Caco-2 (cell line): ENCODE results near the gene SLBP. TPM values are rescaled to one million over a fixed set of nuclear protein-coding genes. Genes with fewer than 3 reads are reported as not detected.

Experiments used
- BruUV-seq: library from RNA; stranded (reverse); fragments of 400-500 nt; replicated peaks from 2 replicates; lab custom pipeline; 2021; lab: Mats Ljungman, UMichigan
- CTCF ChIA-PET: fragments of 300-600 bp; sonication (Branson Sonifier 250); formaldehyde crosslinking; loops from one replicate; lab custom pipeline; 2022; ENCODE audit warnings: antibody characterized with exemption; lab: Charles Lee
- POLR2A ChIA-PET: fragments of 300-600 bp; sonication (Branson Sonifier 250); formaldehyde crosslinking; loops from one replicate; lab custom pipeline; 2022; ENCODE audit warnings: antibody characterized with exemption; lab: Charles Lee
- DNase-seq, 2 experiments: peaks; one replicate each; pipeline versions ENCODE4 v3.0.0 to v3.0.0-alpha.2; 2020 to 2022
- H3K27me3 ChIP-seq: replicated peaks from 2 replicates; pipeline ENCODE4 v1.6.0; 2011; ENCODE audit warnings: low read length; ENCODE audit not compliant: control insufficient read depth, insufficient read depth
- H3K36me3 ChIP-seq: 2 replicates; pipeline ENCODE4 v1.5.1; 2011; ENCODE audit warnings: low read length; ENCODE audit not compliant: control insufficient read depth, insufficient read depth
- H3K4me1 ChIP-seq: fragments of 250-450 bp; sonication (Bioruptor Pico); 2 replicates; pipeline ENCODE4 v1.5.1; 2020; ENCODE audit warnings: mild to moderate bottlenecking
- H3K4me3 ChIP-seq: 2 replicates; pipeline ENCODE4 v1.5.1; 2011; ENCODE audit warnings: low read depth, mild to moderate bottlenecking, control low read depth, low read length
- H3K9me3 ChIP-seq: fragments of 250-450 bp; sonication (Bioruptor Pico); 2 replicates; pipeline ENCODE4 v1.5.1; 2020; ENCODE audit warnings: mild to moderate bottlenecking, moderate library complexity
- H3K27ac Mint-ChIP-seq: one replicate; pipeline ENCODE4 v1.8.0; 2022; ENCODE audit warnings: mixed read lengths; ENCODE audit not compliant: unreplicated experiment
- H3K27me3 Mint-ChIP-seq: one replicate; pipeline ENCODE4 v1.8.0; 2022; ENCODE audit warnings: mixed read lengths; ENCODE audit not compliant: insufficient read depth, unreplicated experiment
- H3K36me3 Mint-ChIP-seq: one replicate; pipeline ENCODE4 v1.8.0; 2022; ENCODE audit warnings: mild to moderate bottlenecking, mixed read lengths; ENCODE audit not compliant: insufficient read depth, unreplicated experiment
- H3K4me1 Mint-ChIP-seq: one replicate; pipeline ENCODE4 v1.8.0; 2022; ENCODE audit warnings: low read depth, mixed read lengths; ENCODE audit not compliant: unreplicated experiment
- H3K4me3 Mint-ChIP-seq: one replicate; pipeline ENCODE4 v1.8.0; 2022; ENCODE audit warnings: mild to moderate bottlenecking, moderate library complexity, mixed read lengths; ENCODE audit not compliant: unreplicated experiment
- H3K9me3 Mint-ChIP-seq: one replicate; pipeline ENCODE4 v1.8.0; 2022; ENCODE audit warnings: mixed read lengths; ENCODE audit not compliant: unreplicated experiment
- intact Hi-C: fragments of 100-400 bp; cut with micrococcal nuclease; formaldehyde crosslinking; loops from one replicate; pipeline ENCODE4 v1.10.0; 2022; ENCODE audit not compliant: unreplicated experiment
- total RNA-seq: library from RNA; stranded (reverse); gene quantifications from 2 replicates; pipeline ENCODE4 v1.2.3, GENCODE V29; 2022
- TF ChIP-seq, protein P1 (sequence below), 2 experiments: fragments of 200-600 bp in 1 of 2; IDR thresholded peaks; 1 replicate in 1 of 2; 2 replicates in 1 of 2; pipeline versions ENCODE4 v1.5.1 to v1.8.0; 2011 to 2022; ENCODE audit warnings: antibody characterized with exemption in 1 of 2, control low read depth in 1 of 2, inconsistent platforms in 1 of 2, low read depth in 1 of 2, low read length in 1 of 2, mild to moderate bottlenecking in 1 of 2, moderate library complexity in 1 of 2; ENCODE audit not compliant: insufficient read depth in 1 of 2, severe bottlenecking in 1 of 2, unreplicated experiment in 1 of 2

Gene SLBP
- total RNA-seq, 1 experiment from 2014 or later, result 116 TPM

DNA sequence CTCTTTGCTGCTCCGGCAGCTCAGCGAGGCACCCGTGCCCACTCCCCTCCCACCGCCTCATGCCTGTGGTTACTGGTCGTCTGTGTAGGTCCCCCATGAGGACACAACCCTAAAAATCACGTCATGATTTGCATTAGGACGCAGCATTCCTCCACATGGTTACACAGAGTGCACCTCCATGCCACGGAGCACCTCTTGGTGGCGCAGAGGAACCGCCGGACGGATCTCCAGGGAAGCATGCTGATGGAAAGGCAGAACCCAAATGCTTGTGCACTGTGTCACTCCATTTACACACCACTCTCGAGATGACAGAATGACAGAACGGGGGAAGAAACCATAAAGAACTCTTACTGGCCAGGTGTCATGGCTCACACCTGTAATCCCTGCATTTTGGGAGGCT lies 50.4 kb downstream of the SLBP start:
- Histone ChIP-seq H3K4me3 (no peak overlapping the region), H3K27me3 (no peaks in the 10 kb centered on the region), H3K4me1 (peaks cover 11% of the 10 kb centered on the region), H3K9me3 (no peaks in the 10 kb centered on the region), H3K36me3 (no peaks in the 10 kb centered on the region)
- no peaks in the 10 kb centered on the region for H3K36me3 Mint-ChIP-seq
- ChIA-PET CTCF (no interaction called here), POLR2A (no interaction called here)
- DNase-seq, result no peak
- H3K4me1 Mint-ChIP-seq, result no peaks in the 10 kb centered on the region
- TF ChIP-seq, protein P1, sequence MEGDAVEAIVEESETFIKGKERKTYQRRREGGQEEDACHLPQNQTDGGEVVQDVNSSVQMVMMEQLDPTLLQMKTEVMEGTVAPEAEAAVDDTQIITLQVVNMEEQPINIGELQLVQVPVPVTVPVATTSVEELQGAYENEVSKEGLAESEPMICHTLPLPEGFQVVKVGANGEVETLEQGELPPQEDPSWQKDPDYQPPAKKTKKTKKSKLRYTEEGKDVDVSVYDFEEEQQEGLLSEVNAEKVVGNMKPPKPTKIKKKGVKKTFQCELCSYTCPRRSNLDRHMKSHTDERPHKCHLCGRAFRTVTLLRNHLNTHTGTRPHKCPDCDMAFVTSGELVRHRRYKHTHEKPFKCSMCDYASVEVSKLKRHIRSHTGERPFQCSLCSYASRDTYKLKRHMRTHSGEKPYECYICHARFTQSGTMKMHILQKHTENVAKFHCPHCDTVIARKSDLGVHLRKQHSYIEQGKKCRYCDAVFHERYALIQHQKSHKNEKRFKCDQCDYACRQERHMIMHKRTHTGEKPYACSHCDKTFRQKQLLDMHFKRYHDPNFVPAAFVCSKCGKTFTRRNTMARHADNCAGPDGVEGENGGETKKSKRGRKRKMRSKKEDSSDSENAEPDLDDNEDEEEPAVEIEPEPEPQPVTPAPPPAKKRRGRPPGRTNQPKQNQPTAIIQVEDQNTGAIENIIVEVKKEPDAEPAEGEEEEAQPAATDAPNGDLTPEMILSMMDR (IDR thresholded peaks at IDR 0.05; ENCODE audit: insufficient read depth in 1 of 2, low read depth in 1 of 2, low read length in 1 of 2, severe bottlenecking in 1 of 2, unreplicated experiment in 1 of 2), result no peak
- H3K4me3 Mint-ChIP-seq, result no peak overlapping the region
- no peaks in the 10 kb centered on the region for H3K9me3 Mint-ChIP-seq
- intact Hi-C loops, result no loop called here
- H3K27ac Mint-ChIP-seq, result no peak overlapping the region
- no peaks in the 10 kb centered on the region for H3K27me3 Mint-ChIP-seq
- no TSS peak for BruUV-seq

DNA sequence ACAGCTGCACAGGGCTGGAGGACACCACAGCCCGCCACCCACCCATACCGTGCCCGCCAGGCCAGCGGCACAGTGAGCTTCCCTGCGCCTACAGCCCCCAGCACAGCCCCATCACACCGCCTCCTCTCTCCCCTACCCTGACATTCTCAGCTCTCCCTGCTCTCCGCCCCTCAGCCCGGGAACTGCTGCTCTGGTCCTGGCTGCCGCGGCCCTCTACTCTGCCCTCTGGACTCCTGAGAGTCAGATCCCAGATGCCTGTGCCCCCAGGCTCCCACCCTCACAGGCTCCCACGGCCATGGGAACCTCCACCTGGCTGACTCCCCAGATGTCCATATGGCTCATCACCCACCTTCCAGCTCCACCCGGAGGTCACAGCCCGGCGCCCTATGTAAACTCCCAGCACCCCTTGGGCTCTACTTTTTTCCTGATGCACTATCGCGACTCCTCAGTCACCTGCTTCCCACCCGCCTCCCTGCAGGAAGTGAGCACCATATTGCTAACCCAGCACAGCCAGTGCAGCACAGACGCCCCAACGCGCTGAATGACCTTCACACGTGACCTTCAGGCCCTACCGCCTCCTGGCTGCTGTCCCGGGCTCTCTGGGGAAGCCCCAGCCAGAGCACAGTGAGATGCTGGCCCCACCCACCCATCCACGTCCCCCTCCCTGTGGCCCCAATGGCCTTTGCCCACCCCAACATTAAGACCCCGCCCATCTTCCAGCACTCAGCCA lies 51.0 kb downstream of the SLBP start:
- Mint-ChIP-seq H3K27me3 (no peaks in the 10 kb centered on the region), H3K27ac (no peak overlapping the region), H3K4me1 (no peaks in the 10 kb centered on the region), H3K4me3 (no peak overlapping the region), H3K36me3 (no peaks in the 10 kb centered on the region), H3K9me3 (no peaks in the 10 kb centered on the region)
- H3K9me3 ChIP-seq, result no peaks in the 10 kb centered on the region
- no peaks in the 10 kb centered on the region for H3K27me3 ChIP-seq
- intact Hi-C loops, result no loop called here
- DNase-seq, result no peak
- CTCF ChIA-PET, result no interaction called here
- POLR2A ChIA-PET, result no interaction called here
- H3K4me3 ChIP-seq, result no peak overlapping the region
- no TSS peak for BruUV-seq
- H3K4me1 ChIP-seq, result peaks cover 11% of the 10 kb centered on the region
- TF ChIP-seq, protein P1 (IDR thresholded peaks at IDR 0.05; ENCODE audit: insufficient read depth in 1 of 2, low read depth in 1 of 2, low read length in 1 of 2, severe bottlenecking in 1 of 2, unreplicated experiment in 1 of 2), result no peak
- H3K36me3 ChIP-seq, result no peaks in the 10 kb centered on the region

DNA sequence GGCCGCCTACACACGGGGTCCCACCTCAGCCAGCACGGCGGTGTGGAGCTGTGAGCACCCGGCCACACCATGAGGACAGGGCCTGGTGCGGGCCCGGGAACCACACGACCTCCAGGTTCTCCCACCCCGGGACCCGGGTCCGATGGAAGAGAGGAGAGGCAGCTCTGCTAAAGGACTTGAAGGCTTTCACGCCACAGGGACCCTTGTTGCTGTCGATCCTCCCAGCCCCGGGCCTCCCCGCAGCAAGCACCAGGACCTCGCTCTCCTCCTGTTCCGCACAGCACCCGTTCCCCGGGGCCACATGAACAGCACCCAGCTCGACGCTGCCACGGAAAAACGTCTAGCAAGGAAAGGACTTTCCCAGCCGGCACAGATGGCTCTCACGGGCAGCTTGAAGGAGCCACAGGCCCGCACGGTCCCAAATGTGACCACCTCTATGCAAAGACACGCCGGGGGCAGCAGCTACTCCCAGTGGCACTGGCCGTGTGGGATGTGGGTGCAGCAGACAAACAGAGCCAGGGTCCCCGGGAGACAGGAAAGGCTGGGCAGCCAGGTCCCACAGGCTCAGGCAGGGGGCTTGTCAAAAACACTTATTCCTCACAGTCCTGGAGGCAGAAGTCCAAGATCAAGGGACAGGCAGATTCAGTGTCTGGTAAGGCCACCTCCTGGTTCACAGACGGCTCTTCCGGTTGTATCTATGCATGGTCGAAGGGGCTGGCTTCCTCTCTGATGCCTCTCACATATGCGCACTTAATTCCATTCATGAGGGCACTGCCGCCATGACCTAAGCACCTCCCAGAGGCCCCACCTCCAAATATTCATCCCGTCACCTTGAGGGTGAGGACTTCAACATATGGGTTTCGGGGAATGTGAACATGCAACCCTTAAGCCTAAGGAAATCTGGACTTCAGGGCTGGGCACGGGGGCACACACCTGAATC lies 52.7 kb downstream of the SLBP start:
- Mint-ChIP-seq H3K9me3 (no peaks in the 10 kb centered on the region), H3K27ac (no peak overlapping the region), H3K36me3 (no peaks in the 10 kb centered on the region), H3K4me3 (no peak overlapping the region), H3K4me1 (no peaks in the 10 kb centered on the region), H3K27me3 (no peaks in the 10 kb centered on the region)
- POLR2A ChIA-PET, result no interaction called here
- Histone ChIP-seq H3K4me3 (no peak overlapping the region), H3K27me3 (no peaks in the 10 kb centered on the region), H3K9me3 (no peaks in the 10 kb centered on the region), H3K4me1 (peaks cover 6% of the 10 kb centered on the region), H3K36me3 (no peaks in the 10 kb centered on the region)
- BruUV-seq, result no TSS peak
- CTCF ChIA-PET, result no interaction called here
- intact Hi-C loops, result no loop called here
- no peak for DNase-seq
- TF ChIP-seq, protein P1 (IDR thresholded peaks at IDR 0.05; ENCODE audit: insufficient read depth in 1 of 2, low read depth in 1 of 2, low read length in 1 of 2, severe bottlenecking in 1 of 2, unreplicated experiment in 1 of 2), result no peak
